Esophagus muscularis mucosa (tissue), 4 donors: ENCODE data around the gene GMEB2. TPM values are rescaled to one million over a fixed set of nuclear protein-coding genes. Genes with fewer than 3 reads are reported as not detected.

Experiments
- DNase-seq: peaks from one replicate; pipeline ENCODE4 v3.0.0-alpha.2; 2017; ENCODE audit errors: extremely low spot score
- H3K27ac ChIP-seq, 4 donors: fragments of 200-600 bp; sonication (generic); replicated peaks in 1 of 4; 1 replicate in 3 of 4; 2 replicates in 1 of 4; pipeline ENCODE4 v1.5.1; 2016 to 2019; ENCODE audit warnings: mild to moderate bottlenecking in 1 of 4
- H3K27me3 ChIP-seq, 4 donors: fragments of 200-600 bp; sonication (generic); one replicate each; pipeline versions ENCODE4 v1.5.1 to v1.6.0; 2016 to 2019
- H3K36me3 ChIP-seq, 4 donors: fragments of 200-600 bp; sonication (generic); one replicate each; pipeline ENCODE4 v1.5.1; 2016 to 2019
- H3K4me1 ChIP-seq, 4 donors: fragments of 200-600 bp; sonication (generic); one replicate each; pipeline ENCODE4 v1.5.1; 2016 to 2019
- H3K4me3 ChIP-seq, 4 donors: fragments of 200-600 bp; sonication (generic); 1 replicate in 2 of 4; 2 replicates in 2 of 4; pipeline ENCODE4 v1.5.1; 2016 to 2019; ENCODE audit warnings: mild to moderate bottlenecking in 4 of 4, moderate library complexity in 1 of 4
- H3K9me3 ChIP-seq, 4 donors: fragments of 200-600 bp; sonication (generic); 1 replicate in 3 of 4; 2 replicates in 1 of 4; pipeline ENCODE4 v1.5.1; 2016 to 2019
- EP300 ChIP-seq: sonication (generic); formaldehyde crosslinking; IDR thresholded peaks from one replicate; pipeline ENCODE4 v1.6.1; 2017; ENCODE audit warnings: antibody characterized with exemption
- POLR2A ChIP-seq: fragments of 450-650 bp; IDR thresholded peaks from one replicate; pipeline ENCODE4 v1.6.1; 2017; ENCODE audit warnings: antibody characterized with exemption, moderate library complexity, mild to moderate bottlenecking, low read depth
- POLR2AphosphoS5 ChIP-seq, 2 donors: sonication (generic); formaldehyde crosslinking; IDR thresholded peaks; one replicate each; pipeline ENCODE4 v1.6.1; 2017; ENCODE audit warnings: antibody characterized with exemption in 2 of 2
- WGBS: methylation state at CpG from one replicate; pipeline ENCODE4 v1.1.5; 2018; 5-methylcytosine and 5-hydroxymethylcytosine counted together
- intact Hi-C: fragments of 100-400 bp; cut with DNase I; formaldehyde crosslinking; loops from one replicate; pipeline ENCODE4 v1.15.1; 2023
- total RNA-seq, 4 donors: library from RNA; depleted of rRNA; stranded (reverse); fragments of >200 nt; gene quantifications; one replicate each; pipeline versions ENCODE4 v1.1.0 to v1.2.1, GENCODE V29; 2016
- TF ChIP-seq, protein P1 (sequence below), 3 experiments: fragments of 200-600 bp in 2 of 3; fragments of 450-650 bp in 1 of 3; sonication (generic) in 2 of 3; IDR thresholded peaks; one replicate each; pipeline ENCODE4 v1.5.1; 2017 to 2019; ENCODE audit warnings: antibody characterized with exemption in 3 of 3, mild to moderate bottlenecking in 2 of 3, moderate library complexity in 1 of 3

The GMEB2 gene
- total RNA-seq, 4 donors from 2014 or later = 11.1 to 19.1 (median 14.0) TPM

DNA sequence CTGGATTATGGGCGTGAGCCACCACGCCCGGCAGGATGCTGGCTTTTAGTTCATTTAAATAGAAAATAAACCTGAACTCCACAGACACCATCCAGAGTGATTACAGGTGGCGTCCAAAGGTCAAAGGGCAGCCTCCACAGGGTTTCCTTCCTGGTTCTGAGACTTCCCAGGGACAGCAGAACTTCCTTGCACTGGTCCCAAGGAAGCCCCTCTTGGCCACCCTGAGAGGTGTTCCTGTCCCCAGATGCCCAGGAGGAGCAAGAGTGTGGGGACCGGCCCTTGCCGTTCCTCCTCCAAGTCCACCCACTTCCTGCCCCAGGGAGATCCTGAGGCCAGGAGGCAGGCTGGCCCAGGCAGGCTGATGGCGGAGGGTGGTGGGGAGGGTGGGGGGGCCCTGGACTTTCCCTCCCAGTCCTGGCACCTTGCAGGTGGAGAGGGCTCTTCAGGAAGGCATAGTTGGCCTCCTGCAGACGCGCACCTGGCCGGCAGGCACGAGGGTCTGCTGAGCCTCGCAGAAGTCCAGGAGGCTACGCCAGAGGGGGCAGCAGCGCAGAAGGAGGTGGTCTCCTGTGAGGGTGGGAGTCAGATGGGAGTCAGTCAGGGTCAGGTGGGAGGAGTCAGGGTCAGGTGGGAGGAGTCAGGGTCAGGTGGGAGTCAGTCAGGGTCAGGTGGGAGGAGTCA is 68.0 kb downstream of the GMEB2 start:
- 97% methylated on average over 11 of the region's 14 CpGs for WGBS
- intact Hi-C loops = no loop called here

GRCh38 chr20:63557481-63557891 is 69.4 kb downstream of the GMEB2 start:
- no peak for TF ChIP-seq POLR2AphosphoS5 (IDR thresholded peaks at IDR 0.05)
- TF ChIP-seq POLR2A = no peak
- TF ChIP-seq EP300 = no peak
- TF ChIP-seq, protein P1, sequence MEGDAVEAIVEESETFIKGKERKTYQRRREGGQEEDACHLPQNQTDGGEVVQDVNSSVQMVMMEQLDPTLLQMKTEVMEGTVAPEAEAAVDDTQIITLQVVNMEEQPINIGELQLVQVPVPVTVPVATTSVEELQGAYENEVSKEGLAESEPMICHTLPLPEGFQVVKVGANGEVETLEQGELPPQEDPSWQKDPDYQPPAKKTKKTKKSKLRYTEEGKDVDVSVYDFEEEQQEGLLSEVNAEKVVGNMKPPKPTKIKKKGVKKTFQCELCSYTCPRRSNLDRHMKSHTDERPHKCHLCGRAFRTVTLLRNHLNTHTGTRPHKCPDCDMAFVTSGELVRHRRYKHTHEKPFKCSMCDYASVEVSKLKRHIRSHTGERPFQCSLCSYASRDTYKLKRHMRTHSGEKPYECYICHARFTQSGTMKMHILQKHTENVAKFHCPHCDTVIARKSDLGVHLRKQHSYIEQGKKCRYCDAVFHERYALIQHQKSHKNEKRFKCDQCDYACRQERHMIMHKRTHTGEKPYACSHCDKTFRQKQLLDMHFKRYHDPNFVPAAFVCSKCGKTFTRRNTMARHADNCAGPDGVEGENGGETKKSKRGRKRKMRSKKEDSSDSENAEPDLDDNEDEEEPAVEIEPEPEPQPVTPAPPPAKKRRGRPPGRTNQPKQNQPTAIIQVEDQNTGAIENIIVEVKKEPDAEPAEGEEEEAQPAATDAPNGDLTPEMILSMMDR (IDR thresholded peaks at IDR 0.05) = no peak
- no peak overlapping the region for H3K27ac ChIP-seq
- 85% methylated on average over 4 of the region's 19 CpGs for WGBS
- H3K36me3 ChIP-seq = peaks cover 29 to 50% (median 43%) of the 10 kb centered on the region in 4 donors
- peaks cover 12 to 25% (median 21%) of the 10 kb centered on the region in 4 donors for H3K4me1 ChIP-seq
- intact Hi-C loops = no loop called here
- no peaks in the 10 kb centered on the region for H3K9me3 ChIP-seq
- no peak for DNase-seq
- H3K27me3 ChIP-seq = peaks cover 0 to 30% (median 11%) of the 10 kb centered on the region in 4 donors
- H3K4me3 ChIP-seq = no peak overlapping the region

More for the DNA sequence above, 68.0 kb downstream of the GMEB2 start:
- no peak for DNase-seq
- peaks cover 7 to 11% (median 8%) of the 10 kb centered on the region in 4 donors for H3K4me1 ChIP-seq
- no peak overlapping the region for H3K27ac ChIP-seq
- no peak overlapping the region for H3K4me3 ChIP-seq
- TF ChIP-seq POLR2A (no peak), EP300 (no peak), POLR2AphosphoS5 (IDR thresholded peaks at IDR 0.05) (no peak)
- TF ChIP-seq, protein P1 (IDR thresholded peaks at IDR 0.05) = no peak
- H3K36me3 ChIP-seq = peaks cover 33 to 64% (median 58%) of the 10 kb centered on the region in 4 donors
- peaks cover 0 to 15% (median 2%) of the 10 kb centered on the region in 4 donors for H3K27me3 ChIP-seq
- H3K9me3 ChIP-seq = no peaks in the 10 kb centered on the region

GRCh38 chr20:63556873-63557478 is 69.9 kb downstream of the GMEB2 start:
- H3K4me1 ChIP-seq = peaks cover 12 to 26% (median 21%) of the 10 kb centered on the region in 4 donors
- DNase-seq = no peak
- H3K36me3 ChIP-seq = peaks cover 24 to 45% (median 38%) of the 10 kb centered on the region in 4 donors
- no peak for TF ChIP-seq POLR2A
- TF ChIP-seq EP300 = no peak
- TF ChIP-seq, protein P1 (IDR thresholded peaks at IDR 0.05) = no peak
- no peak for TF ChIP-seq POLR2AphosphoS5 (IDR thresholded peaks at IDR 0.05)
- intact Hi-C loops = no loop called here
- WGBS = 77% methylated on average over 16 of the region's 23 CpGs
- H3K4me3 ChIP-seq = no peak overlapping the region
- H3K27ac ChIP-seq = no peak overlapping the region
- no peaks in the 10 kb centered on the region for H3K9me3 ChIP-seq
- H3K27me3 ChIP-seq = peaks cover 0 to 34% (median 11%) of the 10 kb centered on the region in 4 donors

DNA sequence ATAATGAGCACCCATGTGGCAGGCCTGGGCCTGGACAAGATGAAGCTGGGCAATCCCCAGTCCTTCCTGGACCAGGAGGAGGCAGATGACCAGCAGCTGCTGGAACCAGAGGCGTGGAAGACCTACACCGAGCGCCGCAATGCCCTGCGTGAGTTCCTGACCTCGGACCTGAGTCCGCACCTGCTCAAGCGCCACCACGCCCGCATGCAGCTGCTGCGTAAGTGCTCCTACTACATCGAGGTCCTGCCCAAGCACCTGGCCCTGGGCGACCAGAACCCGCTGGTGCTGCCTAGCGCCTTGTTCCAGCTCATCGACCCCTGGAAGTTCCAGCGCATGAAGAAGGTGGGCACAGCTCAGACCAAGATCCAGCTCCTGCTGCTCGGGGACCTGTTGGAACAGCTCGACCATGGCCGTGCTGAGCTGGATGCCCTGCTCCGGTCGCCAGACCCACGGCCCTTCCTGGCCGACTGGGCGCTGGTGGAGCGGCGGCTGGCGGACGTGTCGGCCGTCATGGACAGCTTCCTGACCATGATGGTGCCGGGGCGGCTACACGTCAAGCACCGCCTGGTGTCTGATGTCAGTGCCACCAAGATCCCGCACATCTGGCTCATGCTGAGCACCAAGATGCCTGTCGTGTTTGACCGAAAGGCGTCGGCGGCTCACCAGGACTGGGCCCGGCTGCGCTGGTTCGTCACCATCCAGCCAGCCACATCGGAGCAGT is 71.1 kb downstream of the GMEB2 start:
- H3K27ac ChIP-seq = no peak overlapping the region
- H3K36me3 ChIP-seq = peaks cover 15 to 33% (median 26%) of the 10 kb centered on the region in 4 donors
- H3K27me3 ChIP-seq = peaks cover 0 to 39% (median 11%) of the 10 kb centered on the region in 4 donors
- DNase-seq = no peak
- TF ChIP-seq POLR2AphosphoS5 (IDR thresholded peaks at IDR 0.05) (no peak), POLR2A (no peak)
- TF ChIP-seq, protein P1 (IDR thresholded peaks at IDR 0.05) = no peak
- intact Hi-C loops = no loop called here
- 93% methylated on average over 17 of the region's 45 CpGs for WGBS
- H3K4me1 ChIP-seq = peaks cover 12 to 26% (median 21%) of the 10 kb centered on the region in 4 donors
- no peaks in the 10 kb centered on the region for H3K9me3 ChIP-seq
- no peak overlapping the region for H3K4me3 ChIP-seq
